ENCODE data around the gene SMPDL3A.

SMPDL3A gene

DNA sequence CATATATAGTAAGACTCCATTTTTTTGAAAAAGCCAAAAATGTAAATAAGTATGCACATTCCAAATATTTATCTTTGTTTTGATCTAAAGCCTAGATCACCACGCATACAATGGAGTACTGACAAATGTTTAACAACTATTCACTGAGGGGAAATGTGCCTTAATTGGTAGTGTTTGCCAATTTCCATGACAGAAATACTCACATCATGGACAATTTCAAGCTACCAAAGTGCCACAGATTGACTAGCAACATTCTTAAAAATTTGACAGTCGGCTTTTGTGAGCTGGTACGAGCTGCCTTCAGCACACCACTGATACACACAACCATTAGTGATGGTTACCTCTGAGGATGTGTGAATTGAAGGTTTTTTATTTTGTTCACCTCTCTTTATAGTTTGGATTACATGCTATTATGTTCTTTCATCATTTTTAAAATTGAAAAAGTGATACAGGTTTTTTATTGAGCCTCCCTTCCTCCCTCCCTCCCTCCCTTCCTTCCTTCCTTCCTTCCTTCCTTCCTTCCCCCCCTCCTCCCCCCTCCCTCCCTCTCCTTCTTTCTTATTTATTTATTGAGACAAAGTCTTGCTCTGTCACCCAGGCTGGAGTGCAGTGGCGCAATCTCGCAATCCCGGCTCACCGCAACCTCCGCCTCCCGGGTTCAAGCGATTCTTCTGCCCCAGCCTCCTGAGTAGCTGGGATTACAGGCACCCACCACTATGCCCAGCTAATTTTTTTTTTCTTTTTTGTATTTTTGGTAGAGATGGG lies 19.2 kb downstream of the SMPDL3A start:
- no peak for DNase-seq

DNA sequence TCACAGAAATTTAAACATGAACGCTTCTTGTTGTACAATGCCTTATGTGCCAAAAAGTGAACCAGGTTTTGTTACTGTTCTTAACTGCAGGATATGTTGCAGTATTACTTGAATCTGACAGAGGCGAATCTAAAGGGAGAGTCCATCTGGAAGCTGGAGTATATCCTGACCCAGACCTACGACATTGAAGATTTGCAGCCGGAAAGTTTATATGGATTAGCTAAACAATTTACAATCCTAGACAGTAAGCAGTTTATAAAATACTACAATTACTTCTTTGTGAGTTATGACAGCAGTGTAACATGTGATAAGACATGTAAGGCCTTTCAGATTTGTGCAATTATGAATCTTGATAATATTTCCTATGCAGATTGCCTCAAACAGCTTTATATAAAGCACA lies 19.9 kb downstream of the SMPDL3A start:
- DNase-seq = no peak

DNA sequence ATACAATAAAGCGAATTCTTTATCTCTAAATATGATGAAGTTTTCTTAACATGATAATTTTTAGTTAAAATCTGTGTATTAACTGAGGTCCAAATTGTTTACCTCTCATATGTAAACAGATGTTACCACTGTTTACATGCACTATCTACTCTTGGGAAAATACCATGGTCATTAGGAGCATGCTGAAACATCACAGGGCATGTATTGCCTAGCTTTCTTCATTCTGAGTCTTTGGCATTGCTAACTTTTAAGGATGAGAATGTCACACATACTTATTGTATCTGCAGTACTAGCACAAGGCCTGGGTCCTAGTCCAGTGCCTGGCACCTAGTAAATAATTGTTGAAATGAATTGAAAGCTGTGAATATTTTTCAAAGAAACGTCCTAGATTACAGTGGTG lies 20.6 kb downstream of the SMPDL3A start:
- no peak for DNase-seq

DNA sequence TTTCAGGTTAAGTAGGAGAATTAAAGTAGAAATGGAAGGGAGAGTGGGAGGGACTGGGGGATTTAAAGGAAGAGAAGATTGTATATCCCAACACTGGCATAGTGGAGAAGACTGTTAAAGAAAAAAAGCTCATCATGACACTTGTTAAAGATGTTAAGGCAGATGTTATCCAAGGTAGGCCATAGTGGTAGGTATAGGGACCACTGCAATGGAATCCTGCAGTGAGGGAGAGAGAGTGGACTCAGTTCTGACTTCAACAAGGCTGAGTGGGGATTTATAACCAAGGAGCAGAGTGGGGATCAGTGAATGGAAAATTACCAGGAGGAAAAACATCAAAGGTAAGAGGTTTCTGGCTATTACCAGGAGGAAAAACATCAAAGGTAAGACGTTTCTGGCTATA lies 21.1 kb downstream of the SMPDL3A start:
- no peak for DNase-seq

DNA sequence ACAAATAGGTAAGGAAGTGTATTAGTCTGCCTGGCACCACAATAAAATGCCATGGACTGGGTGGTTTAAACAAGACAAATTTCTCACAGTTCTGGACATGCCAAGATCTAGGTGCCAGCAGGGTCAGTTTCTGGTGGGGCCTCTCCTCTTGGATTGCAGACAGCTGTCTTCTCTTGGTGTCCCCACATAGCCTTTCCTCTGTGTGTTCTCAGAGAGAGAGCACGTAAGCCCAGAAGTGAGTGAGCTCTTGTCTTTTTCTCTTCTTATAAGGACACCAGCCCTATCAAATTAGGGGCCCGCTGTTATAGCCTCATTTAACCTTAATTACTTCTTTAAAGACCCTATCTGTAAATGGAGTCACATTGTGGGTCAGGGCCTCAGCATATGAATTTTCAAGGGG lies 28.3 kb downstream of the SMPDL3A start:
- no peak for DNase-seq

DNA sequence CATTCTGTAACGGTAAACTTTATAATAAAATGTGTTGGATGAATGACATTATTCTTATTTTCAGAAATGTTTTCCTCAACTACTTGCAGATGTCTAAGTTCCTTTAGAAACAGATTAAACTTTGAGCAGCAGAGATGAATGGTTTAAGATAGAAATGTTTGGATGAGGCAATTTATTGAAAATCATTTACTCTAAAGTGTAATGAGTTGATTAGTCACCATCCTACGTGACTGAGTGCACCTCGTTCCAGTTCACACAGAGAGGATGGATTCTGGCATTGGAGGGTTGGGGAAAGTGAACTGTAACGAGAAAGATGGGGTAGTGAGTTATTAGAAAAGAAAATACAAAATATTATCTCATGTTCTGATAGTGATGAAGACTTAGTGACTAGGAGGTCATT lies 28.7 kb downstream of the SMPDL3A start:
- DNase-seq = no peak

DNA sequence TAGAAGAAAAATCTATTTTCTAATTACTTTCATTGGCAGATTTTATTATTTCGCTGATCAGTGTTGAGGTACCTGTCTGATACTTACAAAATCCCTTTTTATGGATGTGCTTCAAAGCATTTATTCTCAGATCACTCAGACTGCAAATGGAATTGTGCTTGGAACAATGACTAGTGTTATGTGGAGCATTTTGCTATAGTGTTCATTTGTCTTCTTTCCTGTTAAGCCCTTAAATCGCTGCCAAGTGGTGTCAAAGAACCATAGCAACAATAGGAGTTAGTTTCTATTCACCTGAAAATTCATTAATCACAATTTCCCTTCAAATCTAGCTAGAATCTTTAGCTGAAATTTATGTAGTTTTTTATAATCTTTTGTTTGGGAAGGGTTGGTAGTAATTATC lies 29.8 kb downstream of the SMPDL3A start:
- DNase-seq = no peak

DNA sequence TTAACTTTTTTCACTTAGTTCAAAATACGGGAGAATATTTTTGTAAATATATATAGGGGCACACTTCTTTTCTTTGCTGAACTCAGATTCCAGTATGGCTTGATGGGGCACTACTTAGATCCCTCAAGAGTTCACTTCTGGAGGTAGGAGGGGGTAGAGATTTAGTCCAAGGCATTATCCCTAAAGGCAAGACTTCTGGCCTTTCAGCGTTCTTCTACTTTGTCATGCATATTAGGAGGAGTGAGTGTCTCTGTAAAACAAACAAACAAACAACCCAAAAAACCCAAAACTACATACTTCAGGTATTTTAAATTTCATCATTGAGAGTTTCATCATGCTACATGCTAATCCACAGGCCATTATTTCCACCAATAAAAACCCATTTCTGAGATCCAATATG lies 32.0 kb downstream of the SMPDL3A start:
- DNase-seq = no peak

DNA sequence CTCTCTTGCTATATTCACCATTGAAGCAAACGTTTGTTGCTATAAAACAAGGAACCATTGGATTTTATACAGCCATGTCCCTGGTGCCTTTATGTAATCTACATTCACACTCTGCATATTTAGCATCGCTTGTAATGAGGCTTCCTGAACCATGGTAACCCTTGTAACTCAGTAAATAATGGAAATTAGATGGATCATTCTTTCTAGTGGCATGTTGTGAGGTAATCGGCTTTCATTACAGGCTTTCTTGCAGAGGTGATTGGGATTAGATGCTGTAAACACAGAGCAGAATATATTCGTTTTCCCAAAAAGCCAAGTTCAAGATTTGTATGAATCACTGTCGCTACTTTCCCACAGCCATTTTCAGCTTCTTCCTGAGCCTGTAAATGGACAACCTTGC lies 36.1 kb downstream of the SMPDL3A start:
- no peak for DNase-seq

DNA sequence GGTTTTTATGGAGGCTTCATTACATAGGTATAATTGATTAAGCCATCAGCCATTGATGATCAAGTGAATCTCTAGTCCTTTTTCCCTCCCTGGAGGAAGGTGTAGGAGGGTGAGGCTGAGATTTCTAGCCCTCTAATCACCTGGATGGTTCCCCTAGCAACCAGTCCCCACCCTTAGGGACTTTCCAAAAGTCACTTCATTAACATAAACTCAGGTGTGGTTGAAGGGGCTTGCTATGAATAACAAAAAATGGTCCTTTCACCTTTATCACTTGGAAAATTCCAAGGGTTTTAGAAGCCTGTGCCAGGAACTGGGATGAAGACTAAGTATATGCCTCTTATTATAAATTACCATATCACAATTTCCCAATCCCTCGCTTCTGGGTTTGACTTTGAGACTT lies 40.4 kb downstream of the SMPDL3A start:
- DNase-seq = no peak

DNA sequence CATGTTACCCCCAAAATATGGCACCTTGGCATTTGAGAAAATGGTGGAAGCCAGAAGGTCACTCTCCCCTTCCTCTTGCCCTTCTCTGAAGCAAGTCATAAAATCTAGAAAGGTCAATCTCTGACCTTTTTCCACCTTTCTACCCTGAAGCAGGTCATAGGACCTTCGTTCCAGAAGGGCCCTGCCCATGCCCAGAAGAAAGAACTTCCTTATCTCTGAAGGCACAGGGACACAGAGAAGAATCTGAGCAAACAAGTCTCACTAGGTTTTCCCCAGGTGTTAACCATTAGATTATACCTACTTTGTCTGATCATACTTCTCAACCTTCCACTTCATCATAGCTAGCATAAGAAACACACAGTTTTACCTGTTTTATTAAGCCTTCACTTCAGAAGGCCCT lies 42.5 kb downstream of the SMPDL3A start:
- DNase-seq = no peak

DNA sequence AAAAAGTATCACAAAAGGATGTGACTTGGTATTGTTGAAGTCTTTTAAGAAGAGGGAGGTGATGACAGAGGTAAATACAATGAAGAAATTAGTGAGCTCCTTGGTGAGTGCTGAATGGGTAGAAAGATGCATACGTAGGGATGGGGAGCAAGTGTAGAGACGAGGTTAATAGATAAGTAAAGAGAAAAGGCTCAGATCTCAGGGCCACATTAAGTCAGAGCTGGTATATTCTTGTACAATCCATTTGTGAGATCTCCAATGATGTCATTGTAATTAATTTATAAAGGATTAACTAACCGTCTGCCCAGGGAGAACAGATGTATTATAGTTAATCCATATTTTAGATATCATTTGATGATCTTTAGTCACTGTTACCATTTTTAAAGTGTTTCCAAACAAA lies 43.4 kb downstream of the SMPDL3A start:
- no peak for DNase-seq

DNA sequence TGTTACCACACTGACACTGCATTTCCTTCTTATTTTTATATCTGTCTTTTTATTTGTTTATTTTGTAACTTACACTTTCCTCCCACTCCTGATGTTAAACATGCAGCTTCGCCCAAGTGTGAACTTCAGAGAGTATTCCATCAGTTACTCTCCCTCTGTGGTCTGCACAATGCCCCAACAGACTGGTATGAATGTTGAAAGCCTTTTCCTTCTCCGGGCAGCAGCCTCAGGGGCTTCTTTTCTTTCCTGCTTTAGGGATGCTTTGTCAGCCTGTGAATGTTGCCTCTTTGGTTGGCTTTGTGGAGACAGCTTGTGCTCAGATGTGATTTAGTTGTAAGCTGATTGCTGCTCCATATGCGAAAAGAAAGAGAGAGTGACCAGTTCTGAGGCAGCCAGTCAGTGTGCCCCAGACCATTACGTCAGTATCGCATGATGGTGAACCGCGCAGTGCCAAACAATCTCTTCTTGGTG lies 44.0 kb downstream of the SMPDL3A start:
- no peak for DNase-seq

DNA sequence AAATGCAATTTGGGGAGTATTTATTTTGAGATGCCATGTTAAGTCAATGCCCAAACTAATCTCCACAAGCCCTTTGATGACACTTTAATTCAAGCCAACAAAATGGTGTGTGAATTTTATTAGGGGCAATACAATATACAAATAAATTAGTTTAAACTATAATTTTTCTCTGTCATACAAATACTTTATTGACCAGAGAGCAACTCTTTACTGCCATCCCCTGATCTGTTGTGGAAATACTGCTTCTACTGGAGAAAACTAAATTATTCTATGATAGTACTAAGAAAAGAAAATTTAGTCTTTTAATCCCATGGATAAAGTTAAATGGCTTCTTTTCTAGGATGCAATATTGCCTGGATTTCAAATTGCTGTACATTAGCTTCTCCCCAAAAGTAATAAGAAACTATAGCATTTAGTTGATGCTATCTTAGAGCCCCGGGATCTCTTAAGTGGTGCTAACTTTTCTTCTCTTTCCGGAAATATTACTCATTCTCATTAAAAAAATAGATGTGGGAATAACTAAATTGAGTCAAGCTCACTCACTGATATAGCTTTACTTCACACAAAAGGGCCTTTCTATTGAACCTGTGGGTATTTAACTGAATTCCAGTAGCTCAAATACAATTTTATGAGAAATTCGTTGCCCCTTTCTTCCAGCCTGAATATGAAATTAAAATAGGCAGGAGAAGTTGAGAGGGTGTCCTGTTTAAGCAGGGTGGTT lies 49.2 kb downstream of the SMPDL3A start:
- no peak for DNase-seq

DNA sequence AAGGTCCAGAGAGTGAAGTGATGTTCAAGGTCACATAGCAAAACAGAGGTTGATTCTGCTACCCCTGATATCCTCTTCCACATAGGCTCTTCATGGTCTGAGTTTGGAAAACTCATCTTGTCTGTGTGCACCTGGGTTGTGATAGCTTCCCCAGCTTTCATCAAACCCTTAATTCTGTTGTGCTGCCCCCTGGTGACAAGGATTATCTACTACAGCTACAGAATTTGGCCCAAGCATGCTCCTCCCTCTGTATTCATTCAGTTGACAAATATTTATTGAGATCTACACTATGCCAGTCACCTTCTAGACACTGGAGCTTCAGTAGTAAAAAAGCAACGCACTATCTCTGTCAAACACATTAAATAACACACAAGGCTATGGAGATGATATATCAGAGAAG lies 50.4 kb downstream of the SMPDL3A start:
- DNase-seq = peak; percentile 20

DNA sequence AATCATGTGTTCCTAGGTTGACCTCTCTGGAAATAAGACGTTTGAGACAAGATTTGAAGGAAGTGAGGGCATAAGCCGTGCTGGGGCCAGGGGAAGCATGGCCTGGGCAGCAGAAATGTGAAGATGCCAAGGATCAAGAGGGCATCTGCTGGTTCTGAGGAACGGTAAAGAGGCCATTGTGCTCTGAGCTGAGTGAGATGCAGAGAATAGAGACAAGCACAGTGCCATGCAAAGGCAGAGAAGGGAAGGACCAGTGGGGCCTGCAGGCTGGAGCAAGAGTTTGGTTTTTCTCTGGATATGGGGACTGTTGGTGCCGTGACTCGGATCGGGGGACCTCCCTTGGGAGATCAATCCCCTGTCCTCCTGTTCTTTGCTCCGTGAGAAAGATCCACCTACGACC lies 50.8 kb downstream of the SMPDL3A start:
- no peak for DNase-seq

DNA sequence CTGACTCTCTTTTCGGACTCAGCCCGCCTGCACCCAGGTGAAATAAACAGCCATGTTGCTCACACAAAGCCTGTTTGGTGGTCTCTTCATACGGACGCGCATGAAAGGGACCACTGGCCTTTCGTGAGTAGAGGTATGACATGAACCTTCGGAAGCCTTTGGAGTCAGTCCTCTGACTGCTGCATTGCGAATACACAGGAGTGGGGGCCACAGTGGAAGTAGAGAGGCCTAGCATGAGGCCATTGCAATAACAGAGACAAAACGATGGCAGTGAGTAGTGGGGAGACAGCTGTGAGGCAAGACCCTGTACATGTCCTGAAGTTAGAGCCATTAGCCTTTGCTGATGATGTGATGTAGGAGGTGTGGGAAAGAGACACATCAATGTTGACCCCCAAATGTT lies 56.4 kb downstream of the SMPDL3A start:
- DNase-seq = no peak

DNA sequence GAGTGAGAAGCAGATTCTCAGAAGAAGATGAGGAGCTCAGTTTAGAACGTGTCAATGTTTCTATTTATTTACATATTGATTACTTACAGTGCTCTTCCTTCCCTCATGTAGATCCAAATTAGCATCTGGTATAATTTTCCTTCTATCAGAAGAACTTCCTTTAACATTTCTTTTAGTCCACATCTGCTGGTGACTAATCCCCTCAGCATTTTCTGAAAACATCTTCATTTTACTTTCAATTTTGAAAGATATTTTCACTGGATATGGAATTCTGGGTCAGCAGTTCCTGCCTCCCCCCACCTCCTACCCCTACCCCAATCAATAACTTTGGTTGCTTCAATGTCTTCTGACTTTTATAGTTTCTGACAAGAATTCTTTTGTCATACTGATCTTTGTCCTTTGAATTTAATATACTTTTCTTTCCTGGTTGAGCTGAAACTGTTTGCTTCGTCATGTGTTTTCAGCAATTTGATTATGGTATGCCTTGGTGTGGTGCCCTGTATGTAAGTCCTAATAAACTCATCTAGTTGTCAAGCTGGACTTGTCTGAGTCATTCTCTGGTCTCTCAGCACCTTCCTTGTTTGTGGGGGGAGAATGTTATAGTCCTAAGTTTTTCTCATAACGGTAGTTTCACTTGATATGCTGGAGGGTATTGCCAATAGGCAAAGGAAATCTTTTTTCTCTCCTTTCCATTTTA lies 57.0 kb downstream of the SMPDL3A start:
- DNase-seq = no peak

DNA sequence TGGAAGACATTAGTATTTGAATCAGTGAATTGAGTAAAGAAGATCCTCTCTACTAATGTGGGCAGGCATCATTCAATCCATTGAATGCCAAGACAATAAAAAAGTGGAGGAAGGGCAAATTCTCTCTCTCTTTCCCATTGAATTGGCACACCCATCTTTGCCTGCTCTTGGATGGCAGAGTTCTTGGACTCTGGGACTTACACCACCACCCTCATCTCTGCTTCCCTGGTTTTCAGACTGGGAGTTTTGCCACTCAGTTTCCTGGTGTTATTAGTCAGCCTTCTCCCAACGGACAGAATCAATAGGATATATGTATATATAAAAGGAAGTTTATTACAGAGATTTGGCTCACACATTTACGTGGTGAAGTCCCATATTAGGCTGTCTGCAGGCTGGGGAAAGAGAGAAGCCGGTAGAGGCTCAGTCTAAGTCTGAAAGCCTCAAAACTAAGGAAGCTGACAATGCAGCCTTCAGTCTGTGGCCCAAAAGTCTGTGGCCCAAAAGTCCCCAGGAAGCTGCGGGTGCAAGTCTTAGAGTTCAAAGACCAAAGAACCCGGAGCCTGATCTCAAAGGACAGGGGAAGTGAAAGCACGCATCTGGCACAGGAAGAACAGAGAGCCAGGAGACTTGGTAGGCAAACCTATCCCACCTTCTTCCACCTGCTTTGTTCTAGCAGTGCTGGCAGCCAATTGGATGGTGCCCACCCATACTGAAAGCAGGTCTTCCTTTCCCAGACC lies 64.4 kb downstream of the SMPDL3A start:
- no peak for DNase-seq
